HG03135 (cell line): ENCODE data around the gene TSPAN5.
A peak's percentile ranks its signal among the peaks of the same experiment; 100 is the strongest.

Experiments used
- ATAC-seq: cut with Tn5 transposase; IDR thresholded peaks from one replicate; pipeline ENCODE4 v1.9.1; 2021; ENCODE audit warnings: mild to moderate bottlenecking, moderate library complexity; ENCODE audit not compliant: unreplicated experiment

The TSPAN5 gene

DNA sequence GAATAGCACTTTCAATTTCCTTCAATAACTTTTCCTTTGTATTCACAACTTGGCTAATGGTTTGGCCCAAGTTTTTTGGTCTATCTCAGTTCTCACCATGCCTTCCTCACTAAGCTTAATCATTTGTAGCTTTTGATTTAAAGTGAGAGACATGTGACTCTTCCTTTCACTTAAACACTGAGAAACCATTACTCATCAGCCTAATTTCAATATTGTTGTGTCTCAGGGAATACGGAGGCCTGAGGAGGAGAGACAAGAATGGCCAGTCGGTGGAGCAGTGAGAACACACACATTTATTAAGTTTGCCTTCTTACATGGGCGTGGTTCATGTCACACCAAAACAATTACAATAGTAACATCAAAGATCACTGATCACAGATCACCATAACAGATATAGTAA, 56.7 kb downstream of the TSPAN5 start:
- peak; percentile 60 for ATAC-seq

DNA sequence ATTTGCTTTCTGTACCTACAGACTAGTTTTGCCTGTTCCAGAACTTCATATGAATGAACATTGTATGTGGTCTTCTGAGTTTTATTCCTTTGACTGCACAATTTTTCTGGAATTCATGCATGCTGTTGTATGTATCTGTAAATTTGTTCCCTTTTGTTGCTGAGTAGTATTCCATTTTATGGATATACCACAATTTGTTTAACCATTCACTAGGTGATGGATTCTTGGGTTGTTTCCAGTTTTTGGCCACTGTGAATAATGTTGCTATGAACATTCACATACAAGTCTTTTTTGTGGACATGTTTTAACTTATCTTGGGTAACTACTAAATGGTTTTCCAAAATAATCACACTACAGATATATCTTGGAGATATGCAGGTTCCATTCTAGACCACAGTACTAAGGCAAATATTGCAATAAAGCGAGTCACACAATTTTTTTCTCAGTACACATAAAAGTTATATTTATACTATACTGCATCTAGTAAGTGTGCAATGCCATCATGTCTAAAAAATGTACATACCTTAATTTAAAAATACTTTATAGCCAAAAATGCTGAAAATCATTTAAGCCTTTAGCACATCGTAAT, 58.7 kb downstream of the TSPAN5 start:
- ATAC-seq = no peak

DNA sequence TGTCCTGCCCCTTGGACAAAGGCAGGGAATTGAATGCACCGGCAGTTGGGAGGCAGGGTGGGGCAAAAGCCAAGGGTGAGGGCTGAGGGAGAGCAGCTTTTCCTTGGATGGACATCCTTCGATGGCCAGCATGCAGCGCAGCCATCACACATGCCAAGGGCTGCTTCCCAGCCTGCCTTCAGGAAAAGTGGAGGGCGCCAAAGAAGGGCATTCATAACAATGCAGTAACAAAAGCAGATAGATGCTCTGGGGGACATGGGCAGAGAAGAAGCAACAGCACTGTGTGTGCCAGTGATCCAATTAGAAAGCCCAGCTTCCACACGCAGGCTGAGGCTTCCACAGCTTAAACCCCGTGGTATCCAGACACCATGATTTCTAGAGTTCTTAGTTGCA, 71.5 kb downstream of the TSPAN5 start:
- no peak for ATAC-seq

DNA sequence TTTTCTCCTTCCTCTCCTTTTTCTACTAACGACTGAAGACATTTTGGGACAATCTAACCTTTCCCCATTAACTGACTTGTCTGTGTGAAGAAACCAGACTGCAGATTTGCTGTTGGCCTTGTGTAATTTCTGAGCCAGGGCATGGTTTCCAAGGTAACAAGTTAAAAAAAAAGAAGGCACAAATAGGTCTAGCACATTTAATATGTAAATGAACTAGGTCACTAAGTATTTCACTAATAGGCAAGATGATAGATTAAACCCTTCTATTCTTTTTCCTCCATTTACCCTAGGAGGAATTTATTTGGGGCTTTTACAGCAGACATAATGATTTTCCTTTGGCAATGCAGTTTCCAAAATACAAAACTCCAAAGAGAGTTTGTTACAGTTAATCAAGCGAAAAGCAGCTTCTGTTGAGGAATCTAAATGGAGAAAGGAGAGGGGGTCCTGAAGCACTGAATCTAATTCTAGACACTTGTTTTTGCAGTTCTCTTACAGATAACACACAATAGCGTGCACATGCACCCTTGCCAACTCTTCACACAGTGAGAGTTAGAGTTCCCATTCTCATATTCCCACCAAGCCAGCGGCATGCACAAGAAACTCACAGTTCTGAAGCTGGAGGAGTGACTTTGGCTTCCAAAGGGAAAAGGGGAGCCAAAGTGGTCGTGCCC, 72.0 kb downstream of the TSPAN5 start:
- no peak for ATAC-seq

DNA sequence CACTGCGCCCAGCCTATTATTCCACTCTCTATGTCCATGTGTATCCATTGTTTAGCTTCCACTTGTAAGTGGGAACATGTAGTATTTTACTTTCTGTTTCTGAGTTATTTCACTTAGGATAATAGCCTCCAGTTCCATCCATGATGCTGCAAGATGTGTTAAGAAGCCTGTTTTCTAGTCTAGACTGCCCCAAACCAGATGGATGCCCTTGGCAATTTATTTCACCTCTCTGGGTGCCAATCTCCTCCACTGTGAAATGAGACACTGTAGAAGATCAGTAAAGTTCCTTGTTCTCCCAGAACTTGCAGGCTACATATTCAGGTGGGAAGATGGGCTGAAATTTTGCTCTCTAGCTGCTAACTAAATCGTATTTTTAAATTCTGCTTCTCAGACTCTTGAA, 72.8 kb downstream of the TSPAN5 start:
- ATAC-seq = no peak

DNA sequence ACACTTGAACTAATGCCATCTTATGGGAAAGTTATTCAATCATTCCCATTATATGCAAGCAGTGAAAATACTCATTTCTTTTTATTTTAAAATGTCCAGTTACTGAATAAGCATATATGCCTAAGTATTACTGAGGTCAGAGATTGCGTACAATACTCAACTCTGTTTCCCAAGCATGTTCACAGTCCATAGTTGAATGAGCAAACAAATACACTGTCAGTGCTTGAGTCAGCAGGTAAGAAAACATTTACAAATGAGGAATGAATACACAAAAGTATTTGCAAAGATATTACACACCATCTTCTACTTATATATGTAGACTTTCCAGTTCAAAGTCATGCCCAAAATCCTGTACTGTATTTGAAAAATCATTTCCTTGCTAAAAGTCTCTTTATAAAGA, 74.1 kb downstream of the TSPAN5 start:
- no peak for ATAC-seq

DNA sequence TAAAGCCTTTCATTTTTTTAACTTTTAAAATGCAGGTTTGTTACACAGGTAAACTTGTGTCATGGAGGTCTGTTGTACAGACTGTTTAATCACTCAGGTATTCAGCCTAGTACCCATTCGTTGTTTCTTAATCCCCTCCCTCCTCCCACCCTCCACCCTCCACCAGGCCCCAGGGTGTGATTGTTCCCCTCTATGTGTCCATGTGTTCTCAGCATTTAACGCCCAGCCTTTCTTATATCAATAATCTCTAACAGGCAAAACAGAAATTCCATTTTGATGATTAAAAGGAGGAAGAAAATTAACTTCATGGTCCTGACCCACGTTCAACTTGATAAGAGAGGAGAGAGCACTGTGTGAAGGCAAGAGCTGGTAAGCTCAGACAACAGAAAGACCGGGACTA, 75.1 kb downstream of the TSPAN5 start:
- ATAC-seq = no peak

DNA sequence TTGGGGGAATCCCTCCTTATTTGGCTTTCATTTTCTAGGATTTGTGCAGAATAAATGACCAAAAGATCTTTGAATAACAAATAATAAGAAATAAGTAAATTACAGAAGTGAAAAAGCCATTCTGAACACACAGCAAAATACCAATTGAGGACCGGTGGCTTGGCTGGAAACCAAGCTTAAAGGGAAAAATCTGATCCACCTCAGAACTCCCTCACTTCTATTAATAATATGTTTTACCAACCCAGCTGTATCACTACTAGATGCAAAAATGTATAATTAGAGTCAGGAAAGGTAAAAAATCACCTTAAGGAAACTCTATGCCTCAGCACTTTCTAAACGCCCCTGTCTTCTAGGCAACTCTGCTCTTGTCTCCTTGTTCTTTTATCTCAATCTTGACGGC, 77.3 kb downstream of the TSPAN5 start:
- no peak for ATAC-seq

DNA sequence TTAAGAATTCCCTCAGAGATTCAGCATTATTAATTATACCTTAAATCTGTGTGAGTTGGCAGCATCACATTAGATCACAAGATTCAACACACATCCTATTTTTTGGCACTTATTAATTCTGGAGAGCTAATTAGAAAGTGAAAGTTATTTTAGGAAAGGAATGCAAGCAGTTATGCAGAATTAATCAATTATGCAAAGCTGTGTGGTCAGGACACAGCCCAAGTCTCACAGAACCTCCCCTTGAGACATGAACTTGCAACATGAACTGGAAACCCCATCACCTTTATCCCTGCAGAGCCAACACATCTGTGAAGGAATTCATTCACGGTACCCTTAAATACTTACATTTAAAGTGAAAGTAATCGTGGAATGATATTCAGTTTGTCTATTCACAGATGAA, 80.5 kb downstream of the TSPAN5 start:
- ATAC-seq = no peak

DNA sequence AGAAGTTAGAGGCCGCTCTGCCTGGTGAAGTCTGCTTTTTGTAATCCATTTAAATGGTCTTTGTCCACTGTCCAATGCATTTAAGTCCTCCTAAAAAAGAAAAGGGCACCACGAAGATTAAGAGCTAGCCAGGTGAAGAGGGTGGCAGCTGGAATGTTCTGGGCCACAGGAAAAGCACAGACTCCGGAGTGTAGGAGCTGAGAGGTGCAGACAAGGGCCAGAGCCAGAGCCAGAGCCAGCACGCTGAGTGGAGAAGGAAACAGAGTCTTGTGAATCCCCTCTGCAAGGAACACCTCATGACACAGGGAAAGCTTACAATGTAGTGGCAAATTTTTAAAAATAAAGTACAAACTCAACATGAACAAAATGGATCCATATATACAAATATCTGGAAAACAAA, 83.6 kb downstream of the TSPAN5 start:
- no peak for ATAC-seq

DNA sequence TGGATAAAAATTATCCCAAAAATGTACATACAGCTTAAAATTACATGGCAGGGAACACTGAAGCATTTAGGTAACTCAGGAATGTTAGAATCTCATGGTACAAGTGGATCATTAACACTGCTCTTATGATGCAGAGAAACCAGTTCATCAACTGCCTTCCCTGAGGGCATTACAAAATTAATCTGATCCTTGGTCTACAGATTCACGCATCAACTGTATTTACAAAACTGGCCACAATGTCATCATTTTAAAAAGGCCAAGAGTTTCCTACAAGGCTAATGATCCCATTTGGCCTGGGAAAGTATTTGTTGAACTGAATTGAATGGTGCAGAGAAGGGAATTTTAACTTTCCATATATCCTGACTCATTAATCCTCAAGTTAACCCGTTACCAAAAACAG, 84.6 kb downstream of the TSPAN5 start:
- no peak for ATAC-seq

DNA sequence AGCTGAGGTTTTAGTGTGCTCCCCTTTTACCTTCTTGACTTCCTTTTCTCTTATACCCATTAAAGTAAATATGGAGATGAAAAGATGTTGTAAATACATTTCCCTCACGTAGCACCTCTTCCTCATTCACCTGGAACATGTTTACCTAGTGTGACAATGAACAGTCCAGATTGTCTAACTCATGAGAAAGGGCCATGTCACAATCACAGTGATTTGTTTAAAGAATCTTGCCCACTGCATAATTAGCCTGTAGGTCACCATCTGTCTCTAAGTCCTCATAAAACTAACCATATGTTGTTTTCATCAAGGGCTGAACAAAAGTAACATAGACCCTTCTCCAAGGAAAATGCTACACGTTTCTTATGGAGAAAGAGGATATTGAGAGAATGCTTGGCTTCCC, 85.7 kb downstream of the TSPAN5 start:
- no peak for ATAC-seq

DNA sequence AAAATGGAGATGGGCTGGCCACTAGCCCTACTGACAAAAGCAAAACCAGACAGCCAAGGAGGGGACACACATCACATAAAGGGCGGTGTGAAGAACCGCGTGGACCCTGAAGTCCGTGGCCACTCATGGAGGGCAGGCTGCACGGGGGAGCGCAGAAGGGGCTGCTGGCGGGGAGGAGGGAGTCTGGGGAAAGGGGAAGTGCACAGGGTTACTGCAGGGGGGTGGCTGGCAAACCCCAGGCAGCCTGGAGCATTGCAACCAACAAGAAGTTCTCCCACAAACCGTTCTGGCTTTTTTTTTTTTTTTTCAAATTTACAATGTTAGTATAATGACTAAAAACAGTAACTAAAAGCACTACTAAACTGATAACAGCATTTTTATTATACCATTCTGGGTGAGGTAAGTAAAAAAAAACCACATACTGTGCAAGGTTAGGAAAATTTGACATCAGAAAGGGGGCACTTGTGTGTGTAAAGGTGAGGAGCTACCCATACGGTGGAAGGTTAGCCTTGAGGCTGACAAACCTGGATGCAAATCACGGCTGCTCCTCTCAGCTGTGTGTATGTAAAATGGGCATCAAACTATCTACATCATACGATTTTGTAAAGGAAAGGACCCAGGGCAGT, 87.1 kb downstream of the TSPAN5 start:
- ATAC-seq = no peak

DNA sequence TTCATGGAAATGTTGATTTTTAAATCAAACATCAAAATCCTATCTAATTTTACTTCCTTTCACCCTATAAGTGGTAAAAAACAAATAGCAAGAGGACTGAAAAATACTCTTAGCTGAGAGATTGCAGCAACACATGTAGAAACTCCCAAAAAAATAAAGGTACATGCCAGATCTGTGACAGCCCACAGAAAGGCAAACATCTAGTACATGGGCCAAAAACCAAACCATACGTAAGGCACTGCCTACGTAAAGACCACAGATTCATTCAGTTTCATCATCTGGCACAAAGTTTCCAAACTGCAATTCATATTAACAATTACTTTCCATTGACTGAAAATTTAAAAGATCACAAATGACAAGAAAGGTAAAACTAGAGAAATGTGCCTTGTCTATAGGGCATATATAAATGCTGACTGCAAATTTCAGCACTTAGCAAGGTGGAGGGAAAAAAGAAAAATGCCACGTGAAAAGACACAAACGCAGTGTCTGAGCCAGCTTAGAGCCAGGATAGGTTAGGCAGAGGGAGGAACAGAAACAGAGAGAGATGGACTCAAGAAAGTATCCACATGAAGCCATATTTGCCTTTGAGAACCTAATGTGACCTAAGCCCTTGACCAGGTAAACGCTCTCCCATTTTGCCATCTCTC, 88.1 kb downstream of the TSPAN5 start:
- ATAC-seq = no peak

DNA sequence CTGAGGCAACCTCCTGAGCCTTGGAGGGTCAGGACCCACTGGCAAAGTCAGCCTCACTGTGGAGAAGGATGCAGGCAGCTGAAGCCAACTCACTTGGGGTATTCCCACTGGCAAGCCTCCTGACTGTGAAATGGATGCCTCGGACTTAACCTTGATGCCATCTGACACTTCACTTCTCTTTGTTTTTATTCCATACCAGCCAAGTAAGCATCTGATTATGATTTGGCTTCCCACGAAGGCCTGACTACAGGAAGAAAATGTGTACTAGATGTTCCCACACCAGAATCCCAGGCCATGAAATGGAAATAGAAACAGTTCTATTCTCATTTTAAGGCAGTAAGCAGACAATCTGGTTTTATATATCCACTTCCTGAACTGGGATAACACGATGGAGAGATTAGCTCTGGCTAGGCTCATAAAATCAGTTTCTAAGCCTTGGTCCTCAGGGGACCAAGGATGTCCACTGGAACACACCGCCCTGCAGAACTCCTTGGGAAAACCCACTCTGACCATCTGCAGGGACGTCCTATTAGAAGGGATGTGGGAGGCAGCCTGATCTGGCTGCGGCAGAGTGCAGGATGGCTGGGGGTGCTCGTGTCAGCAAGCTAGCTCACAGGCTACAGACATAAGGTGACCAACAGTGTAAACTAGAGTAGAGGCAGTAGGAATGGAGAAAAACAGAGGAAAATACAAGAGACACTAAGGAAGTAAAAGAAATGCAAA, 89.3 kb downstream of the TSPAN5 start:
- ATAC-seq = no peak

DNA sequence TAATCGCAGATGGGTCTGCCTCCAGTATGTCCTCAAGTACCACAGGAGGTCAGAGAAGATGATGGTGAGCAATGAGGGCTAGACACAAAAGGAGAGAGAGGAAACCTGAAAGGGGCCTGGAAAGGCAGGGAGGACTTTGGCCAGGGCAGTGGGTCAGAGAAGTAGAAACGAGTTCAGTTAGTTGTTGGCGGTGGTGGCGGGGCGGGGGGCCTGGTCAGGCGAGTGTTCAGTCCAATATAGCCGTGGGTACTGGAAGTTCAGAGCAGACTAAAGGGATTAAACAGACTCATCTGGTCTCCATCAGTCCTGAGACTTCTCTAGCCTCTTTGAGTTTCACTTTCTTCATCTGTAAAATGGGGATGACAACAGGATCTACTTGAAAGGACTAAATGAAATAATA, 90.8 kb downstream of the TSPAN5 start:
- no peak for ATAC-seq

DNA sequence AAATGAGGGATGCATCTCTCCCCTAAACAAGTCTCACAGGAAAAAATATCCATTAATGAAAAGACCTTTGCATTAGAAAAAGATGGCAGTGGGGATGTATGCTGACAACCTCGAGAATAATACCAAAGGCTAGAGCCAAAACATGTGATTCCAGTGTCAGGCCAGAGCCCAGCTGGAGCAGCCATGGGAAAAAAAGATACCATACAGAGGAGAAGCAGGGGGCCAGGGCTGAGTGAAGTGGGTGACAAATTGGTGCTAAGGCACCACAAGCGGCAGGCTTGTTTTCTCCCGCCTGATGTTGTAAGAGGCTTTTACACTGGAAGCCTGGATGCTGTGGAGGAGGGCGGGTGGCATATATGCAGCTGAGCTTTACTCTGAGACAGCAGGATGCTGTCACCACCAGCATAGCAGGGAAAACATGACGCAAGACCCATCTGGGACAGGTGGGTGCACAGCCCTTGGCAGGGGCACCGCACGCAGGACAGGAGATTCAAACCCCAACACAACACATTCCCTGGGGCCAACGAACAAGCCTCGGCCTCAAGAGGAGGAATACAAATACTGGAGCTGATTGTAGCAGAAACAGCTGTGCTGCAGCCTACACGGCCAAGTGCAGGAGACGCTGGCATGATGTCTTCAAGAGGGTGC, 91.9 kb downstream of the TSPAN5 start:
- ATAC-seq = no peak

DNA sequence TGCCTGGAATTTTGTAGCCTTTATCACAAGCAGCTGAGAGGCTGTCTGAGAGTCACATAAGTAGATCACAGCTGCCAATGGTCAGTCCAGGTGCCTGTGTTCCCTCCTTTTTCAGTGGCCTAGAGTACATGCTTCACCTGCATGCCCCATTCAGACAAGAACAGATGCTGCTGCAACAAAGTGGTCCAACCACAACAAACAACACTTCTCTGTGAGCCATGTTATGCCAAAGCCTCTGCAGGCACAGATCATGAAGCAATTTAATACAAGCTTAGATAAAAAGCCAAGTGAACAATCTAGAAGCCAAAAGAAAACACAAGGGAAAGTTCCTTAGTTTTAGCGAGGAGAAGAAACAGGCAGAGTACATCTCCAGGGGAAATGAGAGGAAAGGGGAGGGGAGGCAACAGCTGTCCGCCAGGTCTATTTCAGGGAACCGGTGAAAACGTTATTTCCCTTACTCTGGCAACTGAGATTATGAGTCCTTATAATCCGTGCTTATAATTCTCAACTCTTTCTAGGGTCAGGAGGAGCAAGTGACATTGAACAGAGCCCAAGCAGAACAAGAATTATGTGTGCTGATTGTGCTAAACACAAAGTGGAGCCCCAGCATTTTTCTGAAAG, 92.6 kb downstream of the TSPAN5 start:
- ATAC-seq = no peak

DNA sequence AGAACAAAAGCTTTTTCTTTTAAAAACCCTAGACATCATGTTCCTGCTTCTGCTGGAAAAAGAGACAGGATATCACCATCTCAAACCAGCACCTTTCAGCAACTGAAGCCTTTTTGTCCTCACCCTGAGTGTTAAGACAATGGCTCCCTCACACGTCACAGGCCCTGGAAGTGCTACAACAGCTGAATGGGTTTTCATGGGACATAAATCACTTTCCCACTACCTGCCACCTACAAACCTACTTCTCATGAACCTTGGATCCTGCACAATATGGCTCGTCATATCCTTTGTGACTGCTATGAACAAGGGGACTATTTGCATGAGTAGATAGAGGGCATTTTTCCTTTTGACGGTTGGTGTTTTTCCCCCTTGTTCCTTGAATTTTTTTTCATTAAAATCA, 93.6 kb downstream of the TSPAN5 start:
- no peak for ATAC-seq

DNA sequence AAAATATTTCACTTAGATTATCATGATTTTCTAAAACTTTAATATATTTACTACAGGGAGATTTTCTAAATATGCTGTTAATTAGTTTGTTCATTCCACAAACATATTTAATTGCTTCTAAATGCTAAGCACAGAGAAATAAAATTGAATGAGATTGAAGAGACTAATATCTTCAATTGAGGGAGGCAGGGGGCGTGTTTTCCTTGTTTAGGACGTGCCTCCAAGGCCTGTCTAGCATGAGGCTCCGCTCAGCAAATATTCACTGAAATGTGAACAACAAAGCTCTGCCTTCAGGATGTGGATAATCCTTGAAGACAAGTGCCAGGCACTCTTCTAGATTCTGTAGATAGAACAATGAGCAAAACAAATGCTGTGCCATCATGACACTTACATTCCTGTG, 98.1 kb downstream of the TSPAN5 start:
- ATAC-seq = no peak
